Stimulated activated naive CD4-positive, alpha-beta T cell (primary cell): ENCODE data around the gene PLXNC1.

Source experiments
- DNase-seq, 6 experiments: peaks; one replicate each; lab custom pipeline; 2025; lab: John Stamatoyannopoulos, UW

The PLXNC1 gene

DNA sequence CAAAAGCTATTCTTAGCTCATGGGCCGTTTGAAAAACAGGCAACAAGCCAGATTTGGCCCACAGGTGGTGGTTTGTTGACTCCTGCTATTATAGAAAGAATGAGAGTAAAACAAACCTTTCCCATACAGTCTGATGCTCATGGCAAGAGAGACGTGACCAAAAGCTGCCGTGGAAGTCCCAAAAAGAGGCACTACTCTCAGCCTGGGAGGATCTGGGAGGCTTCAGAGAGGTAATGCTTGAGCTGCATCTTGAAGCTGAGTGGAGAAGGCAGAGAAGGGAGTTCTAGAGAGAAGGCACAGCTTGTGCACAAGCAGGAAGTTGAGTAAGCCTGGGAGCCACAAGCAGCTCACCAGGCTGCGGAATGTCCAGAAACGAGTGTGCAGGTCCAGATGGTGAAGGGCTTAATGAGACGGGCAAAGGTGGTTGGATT lies 9.6 kb downstream of the PLXNC1 start:
- DNase-seq, result no peak

DNA sequence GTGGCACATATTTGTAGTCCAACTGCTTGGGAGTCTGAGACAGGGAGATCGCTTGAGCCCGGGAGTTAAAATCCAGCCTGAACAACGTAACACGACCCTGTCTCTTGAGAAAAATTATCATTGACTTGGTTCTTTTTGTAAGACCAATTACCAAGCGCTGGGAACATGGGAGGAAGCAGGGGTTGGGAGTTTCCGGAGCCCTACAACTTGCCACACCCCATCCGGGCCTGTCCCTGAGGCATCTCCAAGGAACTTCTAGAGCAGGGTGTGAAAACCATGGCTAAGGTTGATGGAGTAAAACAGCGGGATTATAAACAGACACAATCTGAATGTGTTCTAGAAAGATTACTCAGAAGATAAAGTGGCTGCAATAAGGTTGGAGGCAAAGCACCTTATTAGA lies 10.3 kb downstream of the PLXNC1 start:
- DNase-seq, result no peak

GRCh38 chr12:94162108-94162507 lies 13.7 kb downstream of the PLXNC1 start:
- no peak for DNase-seq

DNA sequence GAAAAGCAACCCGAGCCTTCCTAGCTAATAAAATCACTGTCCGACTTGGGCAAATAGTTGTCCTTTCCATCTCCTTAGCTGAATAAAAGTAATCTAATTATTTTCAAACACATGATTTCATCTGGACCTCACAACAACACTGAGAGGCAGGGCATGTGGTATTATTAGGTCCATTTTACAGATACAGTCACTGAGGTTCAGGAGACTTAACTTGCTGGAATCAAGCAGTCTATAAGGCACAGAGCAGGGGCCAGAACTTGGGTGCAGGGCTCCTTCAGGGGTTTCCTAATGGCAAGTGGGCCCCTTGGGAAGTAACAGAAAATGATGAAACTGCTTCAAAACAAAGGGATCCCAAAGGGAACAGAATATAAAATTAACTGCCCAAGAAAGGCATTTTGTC lies 15.5 kb downstream of the PLXNC1 start:
- no peak for DNase-seq

- DNase-seq, result no peak
These were observed 16.8 kb downstream of the PLXNC1 start for GRCh38 chr12:94165138-94165537.

DNA sequence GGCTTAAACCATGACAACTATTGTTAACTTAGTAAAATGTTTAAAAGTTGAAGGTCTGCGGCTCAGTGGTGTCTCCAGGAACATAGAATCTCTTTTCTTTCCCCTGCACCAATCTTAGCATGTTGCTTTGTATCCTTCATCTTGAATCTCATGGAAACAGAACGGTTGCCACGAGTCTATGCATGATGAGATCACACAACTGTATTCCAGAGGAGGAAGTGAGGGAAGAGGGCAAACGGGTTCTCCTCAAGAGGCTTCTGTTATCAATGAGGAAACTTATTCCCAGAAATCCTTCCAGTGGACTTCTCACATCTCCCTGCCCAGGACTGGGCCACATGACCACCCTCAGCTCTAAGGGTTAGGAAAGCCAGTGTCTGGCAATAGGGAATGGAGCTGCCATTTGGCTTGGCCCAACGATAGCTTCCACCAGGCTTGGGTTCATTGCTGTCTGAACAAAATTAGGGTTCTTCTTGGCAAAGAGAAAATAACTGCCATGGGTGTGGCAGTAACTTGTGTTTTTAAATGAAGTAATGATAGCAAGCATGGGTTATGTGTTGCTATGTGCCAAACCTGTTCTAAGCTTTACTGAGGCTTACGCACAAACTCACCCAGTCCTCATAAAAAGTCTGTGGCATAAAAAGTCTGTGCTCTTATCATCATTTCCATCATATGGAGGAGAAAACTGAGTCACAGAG lies 17.4 kb downstream of the PLXNC1 start:
- DNase-seq, result no peak

DNA sequence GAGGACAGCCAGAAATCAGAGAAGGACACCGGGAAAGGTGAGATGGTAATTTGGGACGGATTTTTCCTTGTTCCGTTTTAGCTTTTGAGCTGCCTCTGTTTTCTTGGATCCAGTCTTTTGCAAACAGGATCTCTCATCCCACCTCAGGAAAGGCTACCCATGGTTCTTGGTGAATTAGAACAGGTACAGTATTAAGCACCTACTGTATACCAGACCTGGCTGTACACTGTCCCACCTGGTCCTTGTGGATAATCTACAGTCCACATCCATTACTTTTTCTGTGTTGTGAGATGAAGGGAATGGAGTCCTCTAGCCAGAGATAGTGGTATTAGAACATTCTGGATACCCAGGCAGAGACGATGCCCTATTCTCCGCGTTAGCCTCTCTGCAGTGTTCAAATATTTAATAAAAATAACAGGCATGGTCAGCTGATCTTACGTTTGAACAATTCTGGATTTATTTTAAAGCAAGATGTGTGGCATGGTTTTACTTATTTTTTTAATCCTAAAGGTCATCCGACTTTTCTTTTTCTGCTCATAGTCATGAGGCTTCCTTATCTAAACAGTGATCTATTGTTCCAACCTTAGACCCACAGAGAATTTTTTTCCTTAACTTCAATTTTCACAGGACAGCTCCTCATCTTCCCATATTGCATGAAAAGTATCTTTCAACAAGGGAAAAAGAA lies 18.8 kb downstream of the PLXNC1 start:
- no peak for DNase-seq

DNA sequence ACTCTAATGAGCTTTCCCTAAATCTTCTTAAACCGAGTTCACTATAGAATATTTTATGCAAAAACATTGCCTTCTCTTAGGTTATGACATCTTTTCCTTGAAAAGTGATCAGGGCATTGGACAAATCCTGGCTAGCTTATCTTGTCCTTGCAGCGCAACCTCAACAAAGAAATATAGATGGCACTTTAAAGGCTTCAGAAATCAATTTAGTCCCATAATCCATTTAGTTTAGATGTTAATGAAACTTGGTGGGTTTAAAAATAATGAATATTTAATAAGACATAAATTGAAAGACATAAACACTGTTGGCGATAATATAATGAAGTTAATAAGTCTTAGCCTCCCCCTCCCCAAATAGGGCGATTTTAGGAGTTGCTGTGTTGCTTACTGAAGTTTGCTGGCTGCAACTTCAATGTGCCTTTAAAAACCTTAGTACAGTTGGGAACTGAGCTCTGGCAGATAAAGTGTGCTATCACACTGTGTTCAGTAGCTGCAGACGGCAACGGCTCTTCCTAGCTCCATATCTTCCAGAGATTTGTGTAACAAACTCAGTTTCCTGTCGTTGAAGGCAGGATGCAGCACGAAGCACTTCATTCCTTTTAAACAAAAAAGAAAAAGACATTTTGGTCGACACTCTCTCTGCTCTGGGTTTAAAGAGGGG lies 19.5 kb downstream of the PLXNC1 start:
- DNase-seq, result no peak

DNA sequence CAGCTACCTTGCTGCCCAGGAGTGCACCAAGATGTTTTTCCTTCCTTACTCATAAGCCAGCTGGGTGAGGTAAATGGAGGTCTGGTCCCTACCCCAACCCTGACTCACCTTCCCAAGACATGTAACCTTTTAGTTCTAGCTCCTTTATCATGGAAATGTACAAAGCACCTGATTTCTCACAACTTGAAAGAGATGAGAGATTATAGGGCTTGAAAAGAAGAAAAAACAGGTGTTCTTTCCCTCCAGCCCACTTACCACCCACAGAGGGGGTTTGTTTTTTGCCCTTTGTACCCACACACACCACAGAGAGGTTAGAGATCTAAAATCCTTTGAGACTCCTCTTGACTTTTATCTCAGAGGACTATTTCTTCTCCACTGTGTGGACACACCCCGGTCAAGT lies 21.1 kb downstream of the PLXNC1 start:
- no peak for DNase-seq

DNA sequence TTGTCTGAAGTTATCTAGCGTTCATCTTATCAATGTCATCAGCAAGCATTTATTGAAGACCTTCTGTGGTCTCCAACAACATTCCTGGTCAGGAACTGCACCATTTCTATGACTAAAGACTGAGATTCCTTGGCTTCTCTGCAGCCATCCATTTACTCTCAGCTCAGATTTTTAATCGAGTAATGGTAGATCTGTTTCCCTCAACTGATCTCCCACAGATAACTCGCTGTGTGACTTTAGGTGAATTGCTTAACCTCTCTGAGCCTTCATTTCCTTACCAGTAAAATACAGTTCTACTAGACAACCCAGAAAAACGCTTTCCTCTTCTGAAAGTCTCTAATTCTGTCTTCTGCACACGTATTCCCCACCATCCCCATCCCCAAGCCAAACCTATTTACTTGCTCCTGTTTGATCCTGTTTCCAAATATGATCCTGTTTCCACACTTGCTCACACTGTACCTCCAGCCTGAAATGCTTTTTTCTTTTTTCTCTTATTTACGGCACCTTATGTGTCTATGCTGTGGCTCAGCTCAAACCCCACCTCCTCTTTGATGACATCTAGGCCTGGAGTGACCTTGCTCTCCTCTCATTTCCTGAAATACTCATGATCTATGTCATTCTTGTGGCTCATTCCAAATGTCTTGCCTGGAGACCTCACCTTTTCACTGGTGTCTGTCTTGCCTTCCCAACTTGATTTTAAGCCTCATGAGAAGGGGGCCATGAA lies 21.8 kb downstream of the PLXNC1 start:
- DNase-seq, result no peak

GRCh38 chr12:94170690-94171594 lies 22.6 kb downstream of the PLXNC1 start:
- no peak for DNase-seq

- DNase-seq, result no peak
These were observed 23.2 kb downstream of the PLXNC1 start for GRCh38 chr12:94171595-94171930.

DNA sequence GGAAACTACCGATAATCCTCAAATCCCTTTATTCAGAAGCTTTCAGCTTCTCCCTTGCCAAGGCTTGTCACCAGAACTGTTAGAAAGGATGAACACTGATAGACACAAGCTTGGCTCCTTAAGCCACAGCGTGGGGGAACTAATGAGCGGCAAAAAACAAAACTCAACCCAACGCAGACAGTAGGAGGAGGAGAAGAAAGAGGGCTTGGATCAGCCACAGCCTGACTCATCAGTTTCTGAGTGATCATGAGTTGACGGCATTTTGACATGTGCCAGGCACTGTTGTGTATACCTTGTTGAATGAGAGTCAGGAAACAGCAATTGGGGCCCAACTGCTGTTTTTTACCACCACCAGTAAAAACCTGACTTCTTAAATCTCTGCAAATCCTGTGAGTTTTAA lies 23.7 kb downstream of the PLXNC1 start:
- no peak for DNase-seq

DNA sequence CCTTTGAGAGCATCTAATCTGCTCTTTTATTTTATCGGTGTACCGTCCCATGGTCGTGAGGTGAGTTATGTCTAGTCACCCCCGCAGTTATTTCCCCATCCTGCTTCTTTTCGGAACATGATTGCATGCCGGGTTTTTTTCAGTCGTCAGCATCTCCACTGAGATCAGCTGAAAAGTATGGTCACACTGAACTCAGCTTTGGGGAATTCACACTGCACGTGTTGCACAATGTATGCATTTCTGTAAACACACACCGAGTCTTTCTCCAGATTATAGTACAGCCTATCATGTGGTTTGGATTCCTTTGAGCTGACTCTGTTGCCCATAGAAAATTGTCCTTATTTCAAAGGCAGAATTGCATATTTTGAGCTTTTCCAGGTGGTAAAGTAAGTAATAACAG lies 24.6 kb downstream of the PLXNC1 start:
- no peak for DNase-seq

- no peak for DNase-seq
These were observed 25.4 kb downstream of the PLXNC1 start for GRCh38 chr12:94173660-94174265.

DNA sequence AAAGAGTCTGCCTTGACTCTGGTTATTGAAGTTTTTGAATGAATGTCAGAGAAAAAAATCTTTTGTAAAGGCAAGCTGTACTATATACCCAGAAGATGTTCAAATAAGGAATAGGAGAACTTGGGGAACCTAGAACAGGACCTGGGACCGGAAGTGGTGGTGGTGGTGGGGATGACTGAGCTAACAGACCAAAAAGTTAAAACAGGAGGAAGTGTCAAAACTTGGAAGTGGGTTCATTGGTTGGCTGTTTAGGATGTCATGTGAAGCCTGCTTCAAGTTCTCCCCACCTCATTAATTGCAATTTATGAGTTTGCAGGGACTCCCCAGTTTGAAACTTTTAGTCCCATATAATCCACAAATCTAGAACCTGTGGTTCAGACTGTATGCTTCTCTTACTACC lies 26.2 kb downstream of the PLXNC1 start:
- DNase-seq, result peak in 2 of 6 experiments; percentile 4 to 13

GRCh38 chr12:94175763-94176668 lies 27.6 kb downstream of the PLXNC1 start:
- no peak for DNase-seq

- no peak for DNase-seq
These were observed 29.7 kb downstream of the PLXNC1 start for GRCh38 chr12:94178054-94178453.

DNA sequence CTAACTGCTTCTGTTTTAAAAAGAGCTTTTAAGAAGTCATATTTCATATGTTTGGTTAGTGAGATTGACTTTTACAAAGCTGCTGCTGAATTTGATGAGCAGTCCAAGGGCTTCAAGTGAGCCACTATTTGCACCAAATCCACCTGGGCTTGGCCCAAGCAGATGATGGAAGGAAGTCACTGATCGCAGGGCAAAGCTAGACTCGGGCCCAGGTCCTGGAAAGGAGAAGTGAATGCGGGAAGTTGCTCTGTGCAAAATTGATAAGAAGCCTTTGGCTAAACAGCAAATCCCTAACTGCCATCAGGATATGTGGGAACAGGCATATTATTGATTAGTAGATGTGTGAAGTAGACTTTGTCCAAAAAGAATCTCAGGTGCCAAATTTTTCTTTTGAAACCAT lies 30.5 kb downstream of the PLXNC1 start:
- DNase-seq, result no peak

DNA sequence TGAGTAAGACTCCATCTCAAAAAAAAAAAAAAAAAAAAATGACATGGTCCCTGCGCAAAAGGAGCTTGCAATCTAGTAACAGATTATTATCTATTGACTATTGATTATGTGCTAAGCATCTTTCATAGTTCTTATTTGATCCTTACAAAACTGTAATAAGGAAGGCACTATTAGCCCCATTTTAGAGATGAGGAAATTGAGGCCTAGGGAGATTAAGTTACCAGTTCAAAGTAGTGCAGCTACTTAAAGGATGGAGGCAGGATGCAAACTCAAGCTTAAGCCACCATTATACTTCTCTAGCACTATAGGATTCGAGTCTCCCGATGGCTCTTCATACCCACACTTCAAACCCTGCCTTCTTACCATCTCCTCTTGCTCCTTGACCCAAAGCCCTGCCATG lies 31.3 kb downstream of the PLXNC1 start:
- no peak for DNase-seq
